GM19328 (cell line): ENCODE data around the gene PIEZO2.
"Not testable (repeated sequence)": the region's sequence is repeated elsewhere in the genome, so short reads cannot be mapped to it uniquely, and the experiment has no call there.

ENCODE experiments used
- ATAC-seq: cut with Tn5 transposase; IDR thresholded peaks from one replicate; pipeline ENCODE4 v1.9.1; 2021; ENCODE audit warnings: mild to moderate bottlenecking, moderate library complexity; ENCODE audit not compliant: unreplicated experiment

Gene PIEZO2

GRCh38 chr18:11149441-11150270 is at the start of gene PIEZO2:
Gene PIEZO2, minus strand, starts transcription at chr18:11149569. Its CDS starts 981 bp downstream, at chr18:11148588.
- peak; percentile 85 for ATAC-seq

- no peak for ATAC-seq
Observed at GRCh38 chr18:11183637-11184036, 34.3 kb upstream of the PIEZO2 start.

GRCh38 chr18:11181629-11182028 is 32.3 kb upstream of the PIEZO2 start:
- not testable (repeated sequence) for ATAC-seq

- ATAC-seq: no peak
Observed at GRCh38 chr18:11179959-11180519, 30.7 kb upstream of the PIEZO2 start.

GRCh38 chr18:11178951-11179549 is 29.7 kb upstream of the PIEZO2 start:
- ATAC-seq: no peak

GRCh38 chr18:11177382-11177781 is 28.0 kb upstream of the PIEZO2 start:
- no peak for ATAC-seq

- no peak for ATAC-seq
Observed at GRCh38 chr18:11176481-11176881, 27.1 kb upstream of the PIEZO2 start.

GRCh38 chr18:11175266-11175979 is 26.1 kb upstream of the PIEZO2 start:
- ATAC-seq: no peak

GRCh38 chr18:11174179-11174578 is 24.8 kb upstream of the PIEZO2 start:
- ATAC-seq: not testable (repeated sequence)

GRCh38 chr18:11167778-11168177 is 18.4 kb upstream of the PIEZO2 start:
- ATAC-seq: no peak

- no peak for ATAC-seq
Observed at GRCh38 chr18:11165952-11166351, 16.6 kb upstream of the PIEZO2 start.

GRCh38 chr18:11165138-11165537 is 15.8 kb upstream of the PIEZO2 start:
- no peak for ATAC-seq

GRCh38 chr18:11163665-11164064 is 14.3 kb upstream of the PIEZO2 start:
- ATAC-seq: no peak

GRCh38 chr18:11162889-11163288 is 13.5 kb upstream of the PIEZO2 start:
- no peak for ATAC-seq

GRCh38 chr18:11162462-11162861 is 13.1 kb upstream of the PIEZO2 start:
- no peak for ATAC-seq

GRCh38 chr18:11160313-11160712 is 10.9 kb upstream of the PIEZO2 start:
- ATAC-seq: no peak

- ATAC-seq: no peak
Observed at GRCh38 chr18:11159844-11160243, 10.5 kb upstream of the PIEZO2 start.

- ATAC-seq: no peak
Observed at GRCh38 chr18:11156978-11157377, 7.6 kb upstream of the PIEZO2 start.

- ATAC-seq: no peak
Observed at GRCh38 chr18:11155034-11155759, 5.8 kb upstream of the PIEZO2 start.

GRCh38 chr18:11154368-11154989 is 5.1 kb upstream of the PIEZO2 start:
- no peak for ATAC-seq
